Stimulated activated CD8-positive, alpha-beta memory T cell treated with anti-CD3 and anti-CD28 coated beads, Interleukin-7, amount 100 ng/mL, for 4 hours (primary cell): ENCODE measurements around the gene SH2D4B.

Experiments
- DNase-seq, 2 donors: peaks; one replicate each; pipeline ENCODE4 v3.0.0-alpha.2; 2020; ENCODE audit warnings: low read depth in 2 of 2

SH2D4B gene

GRCh38 chr10:80537736-80538480, at the start of gene SH2D4B:
Gene SH2D4B, plus strand, starts transcription at chr10:80537902. Its CDS starts 430 bp downstream, at chr10:80538332.
- no peak for DNase-seq

- no peak for DNase-seq
These were observed 49.1 kb upstream of the SH2D4B start for GRCh38 chr10:80488539-80489066.

GRCh38 chr10:80489371-80490112, 48.2 kb upstream of the SH2D4B start:
- DNase-seq: no peak

GRCh38 chr10:80491251-80492102, 46.2 kb upstream of the SH2D4B start:
- DNase-seq: no peak

GRCh38 chr10:80492848-80493521, 44.7 kb upstream of the SH2D4B start:
- DNase-seq: no peak

GRCh38 chr10:80493522-80494051, 44.1 kb upstream of the SH2D4B start:
- no peak for DNase-seq

- DNase-seq: no peak
These were observed 41.0 kb upstream of the SH2D4B start for GRCh38 chr10:80496555-80497172.

GRCh38 chr10:80497187-80498077, 40.3 kb upstream of the SH2D4B start:
- no peak for DNase-seq

GRCh38 chr10:80498078-80498832, 39.4 kb upstream of the SH2D4B start:
- DNase-seq: no peak

- peak in 1 of 2 donors; percentile 46 for DNase-seq
These were observed 38.6 kb upstream of the SH2D4B start for GRCh38 chr10:80498833-80499741.

GRCh38 chr10:80500572-80501380, 36.9 kb upstream of the SH2D4B start:
- DNase-seq: no peak

- no peak for DNase-seq
These were observed 36.3 kb upstream of the SH2D4B start for GRCh38 chr10:80501381-80501912.

- DNase-seq: no peak
These were observed 35.7 kb upstream of the SH2D4B start for GRCh38 chr10:80501913-80502521.

GRCh38 chr10:80502621-80503583, 34.8 kb upstream of the SH2D4B start:
- no peak for DNase-seq

- DNase-seq: no peak
These were observed 34.0 kb upstream of the SH2D4B start for GRCh38 chr10:80503584-80504157.
